ENCODE data around the gene GPR35.

GRCh38 chr2:240585681-240586197 lies 39.5 kb upstream of the GPR35 start:
- TF ChIP-seq EZH2 (IDR thresholded peaks at IDR 0.05; ENCODE audit: borderline replicate concordance, low read depth, low read length, severe bottlenecking) (no peak), CTCF (IDR thresholded peaks at IDR 0.05; ENCODE audit: borderline replicate concordance, extremely low read depth, low read length, poor library complexity, severe bottlenecking) (no peak)

Data from DND-41 (cell line).